ENCODE results near the gene SYT9. TPM values are rescaled to one million over a fixed set of nuclear protein-coding genes. Genes with fewer than 3 reads are reported as not detected.

The SYT9 gene
- total RNA-seq, 1 experiment from 2014 or later: not detected

DNA sequence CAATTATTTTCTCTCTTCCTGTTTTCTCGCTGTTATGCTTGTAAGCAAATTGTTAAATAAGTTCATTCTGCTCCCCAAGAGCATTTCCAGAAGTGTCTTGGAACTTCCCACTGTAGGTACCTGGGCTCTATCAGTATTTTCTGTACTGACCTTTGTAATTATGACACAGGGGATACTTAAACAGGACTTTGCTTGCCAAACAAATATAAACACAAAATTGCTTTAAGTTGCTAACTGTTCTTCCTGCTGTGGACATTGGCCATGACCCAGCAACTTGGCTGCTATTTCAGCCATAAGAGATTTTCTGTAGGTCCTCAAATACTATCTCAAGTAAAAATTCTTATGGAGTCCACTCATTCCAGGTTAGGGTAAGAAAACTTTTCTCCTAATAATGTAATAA lies 30.1 kb downstream of the SYT9 start:
- ChIA-PET CTCF (no interaction called here), POLR2A (ENCODE audit: unreplicated experiment) (no interaction called here)
- Histone ChIP-seq H2AFZ (no peak overlapping the region), H3K4me3 (no peak overlapping the region), H3K27me3 (ENCODE audit: insufficient read depth, low read depth) (no peaks in the 10 kb centered on the region), H4K20me1 (ENCODE audit: insufficient read depth) (no peaks in the 10 kb centered on the region), H3K4me1 (replicated peaks; ENCODE audit: insufficient read depth) (no peaks in the 10 kb centered on the region), H3F3A (ENCODE audit: insufficient read depth, low read depth) (no peaks in the 10 kb centered on the region), H3K36me3 (ENCODE audit: low read depth) (no peaks in the 10 kb centered on the region), H3K9me3 (ENCODE audit: insufficient read depth, low read depth) (no peaks in the 10 kb centered on the region), H3K4me2 (no peak overlapping the region), H3K79me2 (ENCODE audit: low read depth) (no peaks in the 10 kb centered on the region), H3K9me2 (ENCODE audit: insufficient read depth) (no peaks in the 10 kb centered on the region), H3K27ac (no peak overlapping the region)
- no peak for DNase-seq
- BruUV-seq (replicated peaks): no TSS peak
- no peak for TF ChIP-seq EZH2 (IDR thresholded peaks at IDR 0.05; ENCODE audit: low read depth)
- TF ChIP-seq, protein P1, sequence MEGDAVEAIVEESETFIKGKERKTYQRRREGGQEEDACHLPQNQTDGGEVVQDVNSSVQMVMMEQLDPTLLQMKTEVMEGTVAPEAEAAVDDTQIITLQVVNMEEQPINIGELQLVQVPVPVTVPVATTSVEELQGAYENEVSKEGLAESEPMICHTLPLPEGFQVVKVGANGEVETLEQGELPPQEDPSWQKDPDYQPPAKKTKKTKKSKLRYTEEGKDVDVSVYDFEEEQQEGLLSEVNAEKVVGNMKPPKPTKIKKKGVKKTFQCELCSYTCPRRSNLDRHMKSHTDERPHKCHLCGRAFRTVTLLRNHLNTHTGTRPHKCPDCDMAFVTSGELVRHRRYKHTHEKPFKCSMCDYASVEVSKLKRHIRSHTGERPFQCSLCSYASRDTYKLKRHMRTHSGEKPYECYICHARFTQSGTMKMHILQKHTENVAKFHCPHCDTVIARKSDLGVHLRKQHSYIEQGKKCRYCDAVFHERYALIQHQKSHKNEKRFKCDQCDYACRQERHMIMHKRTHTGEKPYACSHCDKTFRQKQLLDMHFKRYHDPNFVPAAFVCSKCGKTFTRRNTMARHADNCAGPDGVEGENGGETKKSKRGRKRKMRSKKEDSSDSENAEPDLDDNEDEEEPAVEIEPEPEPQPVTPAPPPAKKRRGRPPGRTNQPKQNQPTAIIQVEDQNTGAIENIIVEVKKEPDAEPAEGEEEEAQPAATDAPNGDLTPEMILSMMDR (conservative IDR thresholded peaks at IDR 0.05): no peak
- intact Hi-C loops (cut with micrococcal nuclease; ENCODE audit: unreplicated experiment): no loop called here

DNA sequence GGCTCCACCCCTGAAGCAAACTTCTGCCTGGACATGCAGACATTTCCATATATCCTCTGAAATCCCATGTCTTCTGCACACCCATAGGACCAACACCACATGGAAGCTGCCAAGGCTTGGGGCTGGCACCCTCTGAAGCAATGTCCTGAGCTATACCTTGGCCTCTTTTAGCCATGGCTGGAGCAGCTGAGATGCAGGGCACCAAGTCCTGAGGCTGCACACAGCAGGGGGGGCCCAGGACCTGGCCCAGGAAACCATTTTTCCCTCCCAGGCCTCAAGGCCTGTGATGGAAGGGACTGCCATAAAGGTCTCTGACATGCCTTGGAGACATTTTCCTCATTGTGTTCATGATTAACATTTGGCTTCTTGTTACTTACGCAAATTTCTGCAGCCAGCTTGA lies 34.5 kb downstream of the SYT9 start:
- H3K79me2 ChIP-seq (ENCODE audit: low read depth): no peaks in the 10 kb centered on the region
- no peak overlapping the region for H3K4me3 ChIP-seq
- no peaks in the 10 kb centered on the region for H3K4me1 ChIP-seq (replicated peaks; ENCODE audit: insufficient read depth)
- H3K4me2 ChIP-seq: no peak overlapping the region
- TF ChIP-seq EZH2 (IDR thresholded peaks at IDR 0.05; ENCODE audit: low read depth): no peak
- TF ChIP-seq, protein P1 (conservative IDR thresholded peaks at IDR 0.05): no peak
- H3K9me3 ChIP-seq (ENCODE audit: insufficient read depth, low read depth): no peaks in the 10 kb centered on the region
- H3K9me2 ChIP-seq (ENCODE audit: insufficient read depth): no peaks in the 10 kb centered on the region
- H3K36me3 ChIP-seq (ENCODE audit: low read depth): no peaks in the 10 kb centered on the region
- DNase-seq: no peak
- H2AFZ ChIP-seq: no peak overlapping the region
- intact Hi-C loops (cut with micrococcal nuclease; ENCODE audit: unreplicated experiment): no loop called here
- no peaks in the 10 kb centered on the region for H4K20me1 ChIP-seq (ENCODE audit: insufficient read depth)
- BruUV-seq (replicated peaks): no TSS peak
- H3K27me3 ChIP-seq (ENCODE audit: insufficient read depth, low read depth): no peaks in the 10 kb centered on the region
- POLR2A ChIA-PET (ENCODE audit: unreplicated experiment): no interaction called here
- H3K27ac ChIP-seq: no peak overlapping the region
- CTCF ChIA-PET: no interaction called here
- no peaks in the 10 kb centered on the region for H3F3A ChIP-seq (ENCODE audit: insufficient read depth, low read depth)

DNA sequence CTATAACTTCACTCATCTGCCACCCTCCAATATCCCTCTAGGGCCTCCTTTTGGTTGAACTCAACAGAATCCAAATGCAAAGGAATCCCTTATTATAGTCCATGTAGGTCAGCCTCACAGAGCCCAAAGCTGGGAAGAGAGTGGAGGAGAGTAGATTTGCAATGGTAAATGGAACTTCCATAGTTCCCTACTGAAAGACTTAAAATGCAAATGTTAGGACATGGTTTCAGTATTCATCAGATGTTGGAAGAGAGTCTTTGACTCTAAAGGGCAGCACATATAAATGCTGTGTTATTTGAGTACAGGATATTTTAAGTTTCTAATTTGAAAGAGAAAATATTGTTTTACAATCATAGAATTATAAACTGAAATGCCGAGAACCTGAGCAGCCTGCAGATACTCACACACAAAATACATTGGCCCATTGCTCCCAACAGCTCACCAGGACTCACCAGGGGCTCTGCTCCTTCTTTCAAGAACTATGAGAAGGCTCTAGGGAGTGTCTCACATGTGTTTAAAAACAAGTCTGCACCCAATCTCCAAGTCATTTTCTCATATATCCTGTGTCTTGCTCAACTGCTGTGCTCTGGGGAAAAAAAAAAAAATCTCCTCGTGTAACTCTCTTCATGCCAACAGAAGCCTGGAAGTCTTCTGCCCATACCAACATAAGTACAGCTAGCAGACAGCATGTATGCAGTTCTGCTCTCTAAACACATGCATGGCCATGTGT lies 39.6 kb downstream of the SYT9 start:
- intact Hi-C loops (cut with micrococcal nuclease; ENCODE audit: unreplicated experiment): no loop called here
- Histone ChIP-seq H3K4me2 (no peak overlapping the region), H3K9me3 (ENCODE audit: insufficient read depth, low read depth) (no peaks in the 10 kb centered on the region), H3K36me3 (ENCODE audit: low read depth) (no peaks in the 10 kb centered on the region), H4K20me1 (ENCODE audit: insufficient read depth) (no peaks in the 10 kb centered on the region), H3K27me3 (ENCODE audit: insufficient read depth, low read depth) (no peaks in the 10 kb centered on the region), H3K4me1 (replicated peaks; ENCODE audit: insufficient read depth) (no peaks in the 10 kb centered on the region), H3K79me2 (ENCODE audit: low read depth) (no peaks in the 10 kb centered on the region), H3K9me2 (ENCODE audit: insufficient read depth) (no peaks in the 10 kb centered on the region), H3K4me3 (no peak overlapping the region), H3F3A (ENCODE audit: insufficient read depth, low read depth) (no peaks in the 10 kb centered on the region), H2AFZ (no peak overlapping the region), H3K27ac (no peak overlapping the region)
- TF ChIP-seq, protein P1 (conservative IDR thresholded peaks at IDR 0.05): no peak
- TF ChIP-seq EZH2 (IDR thresholded peaks at IDR 0.05; ENCODE audit: low read depth): no peak
- CTCF ChIA-PET: no interaction called here
- no peak for DNase-seq
- no TSS peak for BruUV-seq (replicated peaks)
- POLR2A ChIA-PET (ENCODE audit: unreplicated experiment): no interaction called here
